Raji (cell line): ENCODE measurements around the gene AVPR2.

Experiments used
- POLR2A ChIP-seq: IDR thresholded peaks from 2 replicates; pipeline ENCODE4 v1.6.1; 2011; ENCODE audit warnings: low read depth, low read length, control low read depth; ENCODE audit not compliant: insufficient read depth

Gene AVPR2

GRCh38 chrX:153926858-153927671 lies 22.6 kb downstream of the AVPR2 start:
- TF ChIP-seq POLR2A = peak; percentile 62

GRCh38 chrX:153927672-153927921 lies 23.1 kb downstream of the AVPR2 start:
- TF ChIP-seq POLR2A = no peak

- TF ChIP-seq POLR2A = peak; percentile 61
Observed at GRCh38 chrX:153927922-153928760, 23.7 kb downstream of the AVPR2 start.

GRCh38 chrX:153928846-153929245 lies 24.4 kb downstream of the AVPR2 start:
- no peak for TF ChIP-seq POLR2A

- TF ChIP-seq POLR2A = no peak
Observed at GRCh38 chrX:153929576-153929975, 25.1 kb downstream of the AVPR2 start.

- TF ChIP-seq POLR2A = no peak
Observed at GRCh38 chrX:153930011-153930910, 25.8 kb downstream of the AVPR2 start.

- TF ChIP-seq POLR2A = no peak
Observed at GRCh38 chrX:153931151-153931550, 26.7 kb downstream of the AVPR2 start.

GRCh38 chrX:153931748-153932147 lies 27.3 kb downstream of the AVPR2 start:
- TF ChIP-seq POLR2A = no peak

GRCh38 chrX:153932220-153932915 lies 27.9 kb downstream of the AVPR2 start:
- no peak for TF ChIP-seq POLR2A

- no peak for TF ChIP-seq POLR2A
Observed at GRCh38 chrX:153933748-153934147, 29.3 kb downstream of the AVPR2 start.

GRCh38 chrX:153934148-153934761 lies 29.8 kb downstream of the AVPR2 start:
- TF ChIP-seq POLR2A = no peak

GRCh38 chrX:153934762-153935325 lies 30.4 kb downstream of the AVPR2 start, which contains the start of gene NAA10:
NAA10 (minus strand) TSS chrX:153935037; CDS start chrX:153934904, 133 bp downstream.
- peak; percentile 35; the same call in 1 of the 2 replicates for TF ChIP-seq POLR2A

- TF ChIP-seq POLR2A = no peak
Observed at GRCh38 chrX:153935326-153935851, 30.9 kb downstream of the AVPR2 start.

GRCh38 chrX:153937056-153937455 lies 32.6 kb downstream of the AVPR2 start:
- TF ChIP-seq POLR2A = no peak
